ENCODE data around the gene C19orf25.

C19orf25 gene

DNA sequence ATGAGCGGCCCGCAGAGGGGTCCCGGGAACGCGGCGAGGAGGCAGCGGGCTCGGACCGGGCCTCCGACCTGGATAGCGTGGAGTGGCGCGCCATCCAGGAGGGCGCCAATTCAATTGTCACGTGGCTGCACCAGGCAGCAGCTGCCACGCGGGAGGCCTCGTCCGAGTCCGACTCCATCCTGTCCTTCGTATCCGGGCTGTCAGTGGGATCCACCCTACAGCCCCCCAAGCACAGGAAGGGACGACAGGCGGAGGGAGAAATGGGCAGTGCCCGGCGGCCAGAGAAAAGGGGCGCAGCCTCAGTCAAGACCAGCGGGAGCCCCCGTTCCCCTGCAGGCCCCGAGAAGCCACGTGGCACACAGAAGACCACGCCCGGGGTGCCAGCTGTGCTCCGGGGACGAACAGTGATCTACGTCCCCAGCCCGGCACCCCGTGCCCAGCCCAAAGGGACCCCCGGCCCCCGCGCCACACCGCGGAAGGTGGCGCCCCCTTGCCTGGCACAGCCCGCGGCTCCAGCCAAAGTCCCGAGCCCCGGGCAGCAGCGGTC lies 10.7 kb downstream of the C19orf25 start:
- Histone ChIP-seq H3K36me3 (ENCODE audit: control insufficient read depth, insufficient read depth, low read length) (no peaks in the 10 kb centered on the region), H3K9me3 (ENCODE audit: control insufficient read depth, insufficient read depth, low read length) (no peaks in the 10 kb centered on the region), H3K9ac (ENCODE audit: low read depth, low read length) (no peak overlapping the region), H3K27me3 (ENCODE audit: control insufficient read depth, insufficient read depth, low read length) (peaks cover 91% of the 10 kb centered on the region), H3K4me1 (ENCODE audit: control insufficient read depth, insufficient read depth, low read length) (peaks cover 8% of the 10 kb centered on the region), H3K27ac (ENCODE audit: low read depth, low read length) (no peak overlapping the region), H3K4me3 (ENCODE audit: low read depth, low read length) (no peak overlapping the region)

DNA sequence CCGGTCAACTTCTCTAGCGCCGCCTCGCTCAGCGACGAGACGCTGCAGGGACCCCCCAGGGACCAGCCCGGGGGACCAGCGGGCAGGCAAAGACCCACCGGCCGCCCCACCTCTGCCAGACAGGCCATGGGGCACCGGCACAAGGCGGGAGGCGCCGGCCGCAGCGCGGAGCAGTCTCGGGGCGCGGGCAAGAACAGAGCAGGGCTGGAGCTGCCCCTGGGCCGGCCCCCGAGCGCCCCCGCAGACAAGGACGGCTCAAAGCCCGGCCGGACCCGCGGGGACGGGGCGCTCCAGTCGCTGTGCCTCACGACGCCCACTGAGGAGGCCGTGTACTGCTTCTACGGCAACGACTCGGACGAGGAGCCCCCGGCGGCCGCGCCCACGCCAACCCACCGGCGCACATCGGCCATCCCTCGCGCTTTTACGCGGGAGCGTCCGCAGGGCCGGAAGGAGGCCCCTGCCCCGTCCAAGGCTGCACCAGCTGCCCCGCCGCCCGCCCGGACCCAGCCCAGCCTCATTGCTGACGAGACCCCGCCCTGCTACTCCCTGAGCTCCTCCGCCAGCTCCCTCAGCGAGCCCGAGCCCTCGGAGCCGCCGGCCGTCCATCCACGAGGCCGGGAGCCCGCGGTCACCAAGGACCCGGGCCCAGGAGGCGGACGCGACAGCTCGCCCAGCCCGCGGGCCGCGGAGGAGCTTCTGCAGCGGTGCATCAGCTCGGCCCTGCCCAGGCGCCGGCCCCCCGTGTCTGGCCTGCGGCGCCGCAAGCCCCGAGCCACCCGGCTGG lies 11.3 kb downstream of the C19orf25 start:
- Histone ChIP-seq H3K9ac (ENCODE audit: low read depth, low read length) (no peak overlapping the region), H3K27me3 (ENCODE audit: control insufficient read depth, insufficient read depth, low read length) (peaks cover 86% of the 10 kb centered on the region), H3K4me3 (ENCODE audit: low read depth, low read length) (peak overlapping the region; percentile 29; the same call in 1 of the 2 replicates), H3K9me3 (ENCODE audit: control insufficient read depth, insufficient read depth, low read length) (no peaks in the 10 kb centered on the region), H3K4me1 (ENCODE audit: control insufficient read depth, insufficient read depth, low read length) (peaks cover 8% of the 10 kb centered on the region), H3K27ac (ENCODE audit: low read depth, low read length) (no peak overlapping the region), H3K36me3 (ENCODE audit: control insufficient read depth, insufficient read depth, low read length) (no peaks in the 10 kb centered on the region)

DNA sequence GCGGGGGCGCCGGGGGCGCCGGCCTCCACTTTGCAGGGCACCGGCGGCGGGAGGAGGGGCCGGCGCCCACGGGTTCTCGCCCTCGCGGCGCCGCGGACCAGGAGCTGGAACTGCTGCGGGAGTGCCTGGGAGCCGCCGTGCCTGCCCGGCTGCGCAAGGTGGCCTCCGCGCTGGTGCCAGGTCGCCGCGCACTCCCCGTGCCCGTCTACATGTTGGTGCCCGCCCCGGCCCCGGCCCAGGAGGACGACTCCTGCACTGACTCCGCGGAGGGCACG lies 11.9 kb downstream of the C19orf25 start:
- no peaks in the 10 kb centered on the region for H3K36me3 ChIP-seq (ENCODE audit: control insufficient read depth, insufficient read depth, low read length)
- H3K27me3 ChIP-seq (ENCODE audit: control insufficient read depth, insufficient read depth, low read length): peaks cover 80% of the 10 kb centered on the region
- H3K27ac ChIP-seq (ENCODE audit: low read depth, low read length): no peak overlapping the region
- H3K9me3 ChIP-seq (ENCODE audit: control insufficient read depth, insufficient read depth, low read length): no peaks in the 10 kb centered on the region
- H3K4me1 ChIP-seq (ENCODE audit: control insufficient read depth, insufficient read depth, low read length): peaks cover 8% of the 10 kb centered on the region
- no peak overlapping the region for H3K9ac ChIP-seq (ENCODE audit: low read depth, low read length)
- peak overlapping the region; percentile 37; the same call in 1 of the 2 replicates for H3K4me3 ChIP-seq (ENCODE audit: low read depth, low read length)

DNA sequence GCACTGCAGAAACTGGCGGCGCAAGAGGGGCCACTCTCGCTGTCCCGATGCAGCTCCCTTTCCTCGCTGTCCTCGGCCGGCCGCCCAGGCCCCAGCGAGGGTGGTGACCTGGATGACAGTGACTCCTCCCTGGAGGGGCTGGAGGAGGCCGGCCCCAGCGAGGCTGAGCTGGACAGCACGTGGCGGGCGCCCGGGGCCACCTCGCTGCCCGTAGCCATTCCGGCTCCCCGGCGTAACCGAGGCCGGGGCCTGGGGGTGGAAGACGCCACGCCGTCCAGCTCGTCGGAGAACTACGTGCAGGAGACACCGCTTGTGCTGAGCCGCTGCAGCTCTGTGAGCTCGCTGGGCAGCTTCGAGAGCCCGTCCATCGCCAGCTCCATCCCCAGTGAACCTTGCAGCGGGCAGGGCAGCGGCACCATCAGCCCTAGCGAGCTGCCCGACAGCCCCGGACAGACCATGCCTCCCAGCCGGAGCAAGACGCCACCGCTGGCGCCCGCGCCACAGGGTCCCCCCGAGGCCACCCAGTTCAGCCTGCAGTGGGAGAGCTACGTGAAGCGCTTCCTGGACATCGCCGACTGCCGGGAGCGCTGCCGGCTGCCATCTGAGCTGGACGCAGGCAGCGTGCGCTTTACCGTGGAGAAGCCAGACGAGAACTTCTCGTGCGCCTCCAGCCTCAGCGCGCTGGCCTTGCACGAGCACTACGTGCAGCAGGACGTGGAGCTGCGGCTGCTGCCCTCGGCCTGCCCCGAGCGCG lies 12.4 kb downstream of the C19orf25 start:
- Histone ChIP-seq H3K9ac (ENCODE audit: low read depth, low read length) (no peak overlapping the region), H3K36me3 (ENCODE audit: control insufficient read depth, insufficient read depth, low read length) (no peaks in the 10 kb centered on the region), H3K4me1 (ENCODE audit: control insufficient read depth, insufficient read depth, low read length) (peaks cover 8% of the 10 kb centered on the region), H3K27me3 (ENCODE audit: control insufficient read depth, insufficient read depth, low read length) (peaks cover 75% of the 10 kb centered on the region), H3K4me3 (ENCODE audit: low read depth, low read length) (peak overlapping the region; percentile 37; the same call in 1 of the 2 replicates), H3K9me3 (ENCODE audit: control insufficient read depth, insufficient read depth, low read length) (no peaks in the 10 kb centered on the region), H3K27ac (ENCODE audit: low read depth, low read length) (no peak overlapping the region)

DNA sequence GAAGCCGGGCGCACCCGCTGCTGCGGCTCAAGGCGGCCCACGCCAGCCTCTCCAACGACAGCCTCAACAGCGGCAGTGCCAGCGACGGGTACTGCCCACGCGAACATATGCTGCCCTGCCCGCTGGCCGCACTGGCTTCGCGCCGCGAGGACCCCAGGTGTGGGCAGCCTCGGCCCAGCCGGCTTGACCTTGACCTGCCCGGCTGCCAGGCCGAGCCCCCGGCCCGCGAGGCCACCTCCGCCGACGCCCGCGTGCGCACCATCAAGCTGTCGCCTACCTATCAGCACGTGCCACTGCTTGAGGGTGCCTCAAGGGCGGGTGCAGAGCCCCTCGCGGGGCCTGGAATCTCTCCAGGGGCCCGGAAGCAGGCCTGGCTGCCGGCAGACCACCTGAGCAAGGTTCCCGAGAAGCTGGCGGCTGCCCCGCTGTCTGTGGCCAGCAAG lies 13.0 kb downstream of the C19orf25 start:
- no peak overlapping the region for H3K4me3 ChIP-seq (ENCODE audit: low read depth, low read length)
- peaks cover 3% of the 10 kb centered on the region; the same call in 1 of the 2 replicates for H3K4me1 ChIP-seq (ENCODE audit: control insufficient read depth, insufficient read depth, low read length)
- H3K9ac ChIP-seq (ENCODE audit: low read depth, low read length): no peak overlapping the region
- no peaks in the 10 kb centered on the region for H3K36me3 ChIP-seq (ENCODE audit: control insufficient read depth, insufficient read depth, low read length)
- peaks cover 69% of the 10 kb centered on the region for H3K27me3 ChIP-seq (ENCODE audit: control insufficient read depth, insufficient read depth, low read length)
- H3K27ac ChIP-seq (ENCODE audit: low read depth, low read length): no peak overlapping the region
- no peaks in the 10 kb centered on the region for H3K9me3 ChIP-seq (ENCODE audit: control insufficient read depth, insufficient read depth, low read length)

DNA sequence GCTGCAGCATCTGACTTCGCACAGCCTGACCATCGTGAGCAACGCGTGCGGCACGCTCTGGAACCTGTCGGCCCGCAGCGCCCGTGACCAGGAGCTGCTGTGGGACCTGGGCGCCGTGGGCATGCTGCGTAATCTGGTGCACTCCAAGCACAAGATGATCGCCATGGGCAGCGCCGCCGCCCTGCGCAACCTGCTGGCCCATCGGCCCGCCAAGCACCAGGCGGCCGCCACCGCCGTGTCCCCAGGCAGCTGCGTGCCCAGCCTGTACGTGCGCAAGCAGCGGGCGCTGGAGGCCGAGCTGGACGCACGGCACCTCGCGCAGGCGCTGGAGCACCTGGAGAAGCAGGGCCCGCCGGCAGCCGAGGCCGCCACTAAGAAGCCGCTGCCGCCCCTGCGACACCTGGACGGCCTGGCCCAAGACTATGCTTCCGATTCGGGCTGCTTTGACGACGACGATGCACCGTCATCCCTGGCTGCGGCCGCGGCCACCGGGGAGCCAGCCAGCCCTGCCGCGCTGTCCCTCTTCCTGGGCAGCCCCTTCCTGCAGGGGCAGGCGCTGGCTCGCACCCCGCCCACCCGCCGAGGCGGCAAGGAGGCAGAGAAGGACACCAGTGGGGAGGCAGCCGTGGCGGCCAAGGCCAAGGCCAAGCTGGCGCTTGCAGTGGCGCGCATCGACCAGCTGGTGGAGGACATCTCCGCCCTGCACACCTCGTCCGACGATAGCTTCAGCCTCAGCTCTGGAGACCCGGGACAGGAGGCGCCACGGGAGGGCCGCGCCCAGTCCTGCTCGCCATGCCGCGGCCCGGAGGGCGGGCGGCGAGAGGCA lies 13.6 kb downstream of the C19orf25 start:
- no peaks in the 10 kb centered on the region for H3K9me3 ChIP-seq (ENCODE audit: control insufficient read depth, insufficient read depth, low read length)
- peaks cover 63% of the 10 kb centered on the region for H3K27me3 ChIP-seq (ENCODE audit: control insufficient read depth, insufficient read depth, low read length)
- H3K36me3 ChIP-seq (ENCODE audit: control insufficient read depth, insufficient read depth, low read length): no peaks in the 10 kb centered on the region
- no peak overlapping the region for H3K4me3 ChIP-seq (ENCODE audit: low read depth, low read length)
- no peaks in the 10 kb centered on the region for H3K4me1 ChIP-seq (ENCODE audit: control insufficient read depth, insufficient read depth, low read length)
- no peak overlapping the region for H3K9ac ChIP-seq (ENCODE audit: low read depth, low read length)
- no peak overlapping the region for H3K27ac ChIP-seq (ENCODE audit: low read depth, low read length)

DNA sequence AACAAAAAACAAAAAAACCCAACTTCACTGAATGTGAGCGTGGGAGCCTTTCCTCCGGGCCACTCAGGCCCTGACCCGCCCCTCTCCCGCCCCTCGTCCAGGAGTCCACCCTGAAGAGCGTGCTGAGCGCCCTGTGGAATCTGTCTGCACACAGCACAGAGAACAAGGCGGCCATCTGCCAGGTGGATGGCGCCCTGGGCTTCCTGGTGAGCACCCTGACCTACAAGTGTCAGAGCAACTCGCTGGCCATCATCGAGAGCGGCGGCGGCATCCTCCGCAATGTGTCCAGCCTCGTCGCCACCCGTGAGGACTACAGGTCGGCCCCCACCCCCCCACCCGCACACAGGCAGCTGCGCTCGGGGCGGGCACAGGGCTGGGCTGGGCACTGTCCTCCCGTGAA lies 17.2 kb downstream of the C19orf25 start:
- peaks cover 35% of the 10 kb centered on the region for H3K27me3 ChIP-seq (ENCODE audit: control insufficient read depth, insufficient read depth, low read length)
- no peak overlapping the region for H3K4me3 ChIP-seq (ENCODE audit: low read depth, low read length)
- no peaks in the 10 kb centered on the region for H3K4me1 ChIP-seq (ENCODE audit: control insufficient read depth, insufficient read depth, low read length)
- no peak overlapping the region for H3K27ac ChIP-seq (ENCODE audit: low read depth, low read length)
- H3K9me3 ChIP-seq (ENCODE audit: control insufficient read depth, insufficient read depth, low read length): no peaks in the 10 kb centered on the region
- no peak overlapping the region for H3K9ac ChIP-seq (ENCODE audit: low read depth, low read length)
- H3K36me3 ChIP-seq (ENCODE audit: control insufficient read depth, insufficient read depth, low read length): no peaks in the 10 kb centered on the region

DNA sequence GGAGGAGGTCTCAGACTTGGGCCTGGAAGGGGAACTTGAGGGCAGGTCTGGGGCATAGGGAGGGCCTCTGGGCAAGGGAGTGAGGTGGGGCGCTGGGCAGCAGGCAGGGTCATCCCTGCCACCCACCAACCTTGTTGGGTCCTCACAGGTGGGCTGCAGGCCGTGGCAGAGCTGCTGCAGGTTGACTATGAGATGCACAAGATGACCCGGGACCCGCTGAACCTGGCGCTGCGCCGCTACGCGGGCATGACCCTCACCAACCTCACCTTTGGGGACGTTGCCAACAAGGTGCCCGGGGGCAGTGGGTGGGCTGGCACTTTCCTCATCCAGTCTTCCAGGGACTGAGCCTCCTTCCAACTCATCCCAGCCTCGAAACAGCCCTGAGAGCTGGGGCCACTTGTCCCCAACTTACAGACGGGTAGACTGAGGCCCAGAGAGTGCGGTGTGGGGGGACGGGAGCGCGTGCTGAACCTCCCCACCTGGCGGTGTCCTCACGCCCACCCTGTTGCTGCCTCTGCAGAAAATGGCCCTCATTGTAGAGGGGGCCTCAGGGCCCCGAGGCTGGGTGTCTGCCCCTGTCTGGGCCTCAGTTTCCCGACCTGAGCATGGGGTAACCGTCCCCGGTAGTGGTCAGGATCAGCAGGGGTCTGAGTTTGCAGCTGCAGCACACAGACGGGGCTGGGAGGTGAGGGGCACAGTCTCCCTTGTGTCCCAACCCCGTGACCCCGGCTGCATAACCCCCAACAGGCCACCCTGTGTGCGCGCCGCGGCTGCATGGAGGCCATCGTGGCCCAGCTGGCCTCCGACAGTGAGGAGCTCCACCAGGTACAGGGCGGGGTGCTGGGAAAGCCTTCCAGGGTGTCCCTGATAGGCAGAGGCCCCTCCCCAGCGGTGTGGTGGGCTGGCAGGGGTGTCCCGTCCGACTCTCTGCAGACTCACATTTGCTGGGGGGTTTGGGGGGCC lies 18.7 kb downstream of the C19orf25 start:
- no peaks in the 10 kb centered on the region for H3K9me3 ChIP-seq (ENCODE audit: control insufficient read depth, insufficient read depth, low read length)
- H3K27me3 ChIP-seq (ENCODE audit: control insufficient read depth, insufficient read depth, low read length): peaks cover 26% of the 10 kb centered on the region
- no peak overlapping the region for H3K4me3 ChIP-seq (ENCODE audit: low read depth, low read length)
- no peak overlapping the region for H3K27ac ChIP-seq (ENCODE audit: low read depth, low read length)
- H3K4me1 ChIP-seq (ENCODE audit: control insufficient read depth, insufficient read depth, low read length): no peaks in the 10 kb centered on the region
- no peaks in the 10 kb centered on the region for H3K36me3 ChIP-seq (ENCODE audit: control insufficient read depth, insufficient read depth, low read length)
- no peak overlapping the region for H3K9ac ChIP-seq (ENCODE audit: low read depth, low read length)

DNA sequence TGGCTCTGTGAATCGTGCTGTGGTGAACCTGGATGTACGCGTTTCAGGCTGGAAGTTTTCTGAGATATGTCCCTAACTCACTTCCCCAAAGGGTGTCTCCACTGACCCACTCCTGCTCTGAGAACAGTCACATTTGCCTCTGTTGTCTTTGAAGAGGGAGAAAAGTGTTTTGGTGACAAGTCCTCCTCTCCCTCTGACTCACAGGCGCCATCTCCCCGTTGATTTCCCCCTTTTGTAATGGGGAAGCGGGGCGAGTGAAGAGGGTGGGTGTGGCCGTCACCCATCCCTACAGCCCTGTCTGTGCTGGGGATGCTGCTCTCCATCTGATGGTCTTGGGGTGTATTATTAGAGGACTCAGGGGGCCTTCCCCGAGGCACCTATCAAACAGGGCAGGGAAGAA lies 19.5 kb downstream of the C19orf25 start:
- Histone ChIP-seq H3K27ac (ENCODE audit: low read depth, low read length) (no peak overlapping the region), H3K4me1 (ENCODE audit: control insufficient read depth, insufficient read depth, low read length) (no peaks in the 10 kb centered on the region), H3K27me3 (ENCODE audit: control insufficient read depth, insufficient read depth, low read length) (peaks cover 18% of the 10 kb centered on the region), H3K9me3 (ENCODE audit: control insufficient read depth, insufficient read depth, low read length) (no peaks in the 10 kb centered on the region), H3K9ac (ENCODE audit: low read depth, low read length) (no peak overlapping the region), H3K36me3 (ENCODE audit: control insufficient read depth, insufficient read depth, low read length) (no peaks in the 10 kb centered on the region), H3K4me3 (ENCODE audit: low read depth, low read length) (no peak overlapping the region)

DNA sequence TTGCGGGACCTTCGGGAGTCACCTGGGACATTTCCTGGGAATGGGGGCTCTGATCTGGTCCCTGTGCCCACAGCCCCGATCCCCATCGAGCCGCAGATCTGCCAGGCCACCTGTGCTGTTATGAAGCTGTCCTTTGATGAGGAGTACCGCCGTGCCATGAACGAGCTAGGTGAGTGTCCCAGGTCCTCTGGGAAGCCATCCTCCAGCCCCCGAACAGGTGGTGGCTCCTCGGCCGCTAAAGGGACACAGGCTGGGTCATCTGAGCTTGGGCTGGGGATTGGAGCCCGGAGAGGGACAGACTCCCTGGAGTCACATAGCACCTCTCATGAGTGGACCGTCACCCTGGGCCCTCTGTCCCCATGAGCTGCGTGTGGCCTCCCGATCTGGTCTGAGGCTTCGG lies 21.1 kb downstream of the C19orf25 start:
- Histone ChIP-seq H3K4me3 (ENCODE audit: low read depth, low read length) (no peak overlapping the region), H3K9ac (ENCODE audit: low read depth, low read length) (no peak overlapping the region), H3K27me3 (ENCODE audit: control insufficient read depth, insufficient read depth, low read length) (peaks cover 19% of the 10 kb centered on the region), H3K4me1 (ENCODE audit: control insufficient read depth, insufficient read depth, low read length) (no peaks in the 10 kb centered on the region), H3K36me3 (ENCODE audit: control insufficient read depth, insufficient read depth, low read length) (no peaks in the 10 kb centered on the region), H3K27ac (ENCODE audit: low read depth, low read length) (no peak overlapping the region), H3K9me3 (ENCODE audit: control insufficient read depth, insufficient read depth, low read length) (no peaks in the 10 kb centered on the region)

Data from HUES48 (cell line).